ENCODE measurements around the gene MIER3.

MIER3 gene

DNA sequence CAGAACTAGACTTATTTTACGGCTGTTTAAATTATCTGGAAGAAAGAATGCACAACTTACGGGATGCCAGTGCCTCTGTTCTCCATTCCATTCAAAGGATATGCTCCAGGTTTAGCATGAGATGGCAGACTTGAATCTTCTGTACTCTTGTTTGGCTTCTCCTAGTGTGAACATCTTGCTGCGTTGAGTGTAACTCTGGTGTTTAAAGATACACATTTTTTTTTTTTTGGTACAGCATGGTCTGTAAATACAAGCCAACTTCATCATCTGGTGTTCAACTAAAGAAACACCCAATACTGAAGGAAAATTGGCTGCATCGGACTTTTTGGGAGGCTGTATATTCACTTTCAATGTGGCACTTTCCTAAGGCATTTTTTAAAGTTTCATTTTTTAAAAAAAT, 7.4 kb upstream of the MIER3 start:
- DNase-seq, result no peak

- DNase-seq, result no peak
Measured at GRCh38 chr5:56958595-56958994, 6.7 kb upstream of the MIER3 start.

DNA sequence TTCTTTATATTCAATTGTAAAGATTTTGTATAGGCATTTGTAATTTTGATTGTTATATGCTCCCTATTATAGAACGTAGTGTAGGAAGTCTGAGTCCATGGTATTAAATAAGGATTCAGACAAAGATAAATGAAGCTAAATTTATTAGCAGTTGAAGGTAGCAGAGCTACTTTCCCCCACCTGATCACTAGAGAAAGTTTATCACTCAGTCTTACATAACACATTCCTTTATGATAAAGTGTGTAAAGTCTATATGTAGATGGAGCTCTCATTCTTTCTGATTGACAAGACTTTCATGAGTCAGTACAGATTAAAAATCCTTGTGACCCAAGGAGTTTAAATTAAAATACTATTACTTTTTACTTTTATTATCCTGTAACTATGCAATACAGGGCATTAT, 2.3 kb upstream of the MIER3 start:
- no peak for DNase-seq

GRCh38 chr5:56951126-56951945, 587 bp downstream of the MIER3 start:
- no peak for DNase-seq

DNA sequence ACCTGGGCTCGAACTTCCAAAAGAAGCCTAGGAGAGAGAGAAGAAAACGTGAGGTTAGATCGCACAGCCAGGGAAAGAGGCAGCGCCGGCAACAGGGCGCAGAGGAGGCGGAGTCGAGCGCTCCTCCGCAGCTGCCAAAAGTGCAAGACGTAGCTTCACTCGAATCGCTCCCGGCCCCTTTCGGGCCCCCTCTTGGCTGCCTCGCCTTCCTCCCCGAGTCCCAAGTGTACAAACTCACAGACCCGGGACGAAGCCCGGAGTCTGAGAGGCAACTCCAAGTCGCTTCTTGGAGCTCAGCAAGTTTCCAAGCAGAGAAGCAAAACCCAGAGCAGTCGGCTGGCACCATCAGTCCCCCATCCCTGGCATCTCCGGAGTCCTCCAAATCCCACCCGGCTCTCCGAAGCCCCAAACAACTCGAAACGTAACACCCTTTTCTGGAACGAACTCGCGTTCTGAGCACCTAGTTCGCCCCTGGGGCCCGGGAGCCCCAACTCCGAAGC, 1.2 kb downstream of the MIER3 start:
- peak; percentile 28 for DNase-seq

DNA sequence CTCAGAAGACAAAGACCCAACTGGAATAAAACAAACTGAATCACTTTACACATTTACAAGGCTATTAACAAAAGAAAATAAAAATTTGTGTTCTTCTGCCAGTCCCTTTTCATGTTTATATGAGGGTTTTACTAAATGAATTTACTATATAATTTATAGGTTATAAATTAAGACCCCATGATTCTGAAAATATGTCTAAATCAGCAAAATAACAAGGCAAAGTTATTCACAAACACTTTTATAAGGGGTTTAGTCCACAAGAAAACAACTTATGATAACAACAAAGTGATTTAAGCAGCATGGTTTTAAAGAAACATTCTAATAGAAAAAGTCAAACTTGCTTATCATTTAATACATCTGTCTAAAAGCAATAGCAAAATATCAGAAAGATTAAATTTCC, 4.9 kb downstream of the MIER3 start:
- no peak for DNase-seq

DNA sequence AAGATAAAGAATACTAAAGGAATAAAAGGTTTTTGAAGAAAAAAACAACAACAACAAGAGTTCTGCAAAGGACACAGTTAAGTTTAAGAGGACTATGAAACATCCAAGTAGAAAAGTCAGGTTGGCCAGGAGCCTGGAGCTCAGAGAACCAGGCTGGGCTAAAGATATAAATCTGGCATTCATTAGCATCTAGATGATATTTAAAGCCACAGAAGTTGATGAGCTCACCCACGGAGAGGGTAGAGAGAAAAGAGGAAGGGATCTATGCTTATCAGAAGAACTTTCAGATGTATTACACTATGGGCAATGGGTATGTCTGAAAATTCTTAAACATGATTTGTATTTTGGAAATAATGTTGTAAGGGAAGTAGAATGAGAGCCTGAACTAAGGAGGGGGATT, 9.9 kb downstream of the MIER3 start:
- no peak for DNase-seq

- no peak for DNase-seq
Measured at GRCh38 chr5:56938858-56939257, 13.1 kb downstream of the MIER3 start.

DNA sequence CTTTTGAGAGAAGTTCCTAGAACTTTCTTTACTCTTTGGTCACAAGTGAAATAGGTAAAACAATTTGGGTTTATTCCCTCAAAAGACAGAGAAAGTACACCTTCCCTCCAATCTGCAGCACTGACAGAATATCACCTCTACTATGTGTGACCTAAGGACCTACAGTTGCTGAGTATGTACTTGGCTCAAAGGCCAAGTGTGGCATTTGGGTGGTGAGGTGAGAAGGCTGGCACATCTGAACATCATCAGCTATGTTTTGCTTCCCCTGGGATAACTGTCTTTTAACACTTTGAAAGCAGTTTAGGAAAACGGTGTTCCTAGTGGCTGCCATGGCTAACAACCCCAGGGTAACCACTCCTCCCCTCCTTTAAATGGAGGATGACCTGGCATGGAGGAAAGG, 17.6 kb downstream of the MIER3 start:
- no peak for DNase-seq

DNA sequence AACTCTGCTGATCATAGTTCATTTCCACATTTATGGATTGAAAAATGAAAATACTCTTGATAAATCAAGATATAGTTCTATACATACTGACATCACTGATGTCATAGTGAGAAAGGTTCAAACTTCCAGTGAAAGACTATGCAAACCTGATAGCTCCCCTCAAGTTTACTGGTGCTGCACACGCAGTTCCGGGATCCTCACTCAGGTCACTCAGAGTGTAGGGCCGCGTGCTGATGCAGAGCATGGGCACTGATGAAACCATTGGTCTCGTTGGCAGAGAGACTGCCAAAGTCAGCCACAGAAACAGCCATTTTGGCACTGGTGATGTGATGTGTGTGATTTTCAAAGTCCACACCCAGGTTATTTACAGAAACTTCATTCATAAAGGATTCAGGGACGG, 29.0 kb downstream of the MIER3 start:
- no peak for DNase-seq

- DNase-seq, result no peak
Measured at GRCh38 chr5:56919942-56920662, 31.8 kb downstream of the MIER3 start.

DNA sequence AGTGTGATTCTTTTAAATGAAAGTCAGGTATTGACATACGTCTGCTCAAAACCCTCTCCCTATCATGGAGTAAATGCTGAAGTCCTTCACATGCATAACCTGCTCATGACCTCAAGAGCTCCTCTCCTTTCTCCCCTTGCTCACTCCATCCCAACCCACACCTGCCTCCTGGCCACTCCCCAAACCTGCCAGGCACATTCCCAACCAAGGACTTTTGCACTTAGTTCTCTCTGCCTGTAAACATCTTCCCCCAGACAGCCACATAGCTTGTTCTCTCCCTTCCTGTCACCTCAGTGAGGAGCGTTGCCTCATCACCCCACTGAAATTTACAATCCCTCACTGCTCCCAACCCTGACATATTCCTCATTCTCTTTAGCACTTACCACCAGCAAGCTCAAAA, 33.9 kb downstream of the MIER3 start:
- DNase-seq, result no peak

DNA sequence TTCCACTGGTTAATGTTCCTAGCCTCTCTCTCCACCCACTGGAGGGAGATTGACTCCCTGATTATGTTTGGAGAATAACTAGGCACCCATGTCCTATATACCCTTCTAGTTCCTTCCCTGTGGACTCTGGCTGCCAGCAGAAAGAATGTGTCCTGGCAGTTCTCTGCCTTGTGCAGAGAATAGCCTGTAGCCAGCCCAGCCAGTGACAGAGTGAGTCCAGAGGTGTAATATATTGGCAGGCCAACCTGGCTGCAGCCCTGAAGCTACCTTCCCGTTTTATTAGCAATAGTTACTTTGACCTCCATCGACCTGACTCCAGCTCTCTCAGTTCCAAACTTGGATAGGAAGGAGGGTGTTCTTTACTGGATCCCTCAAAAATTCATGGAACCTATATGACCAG, 34.4 kb downstream of the MIER3 start:
- DNase-seq, result no peak

DNA sequence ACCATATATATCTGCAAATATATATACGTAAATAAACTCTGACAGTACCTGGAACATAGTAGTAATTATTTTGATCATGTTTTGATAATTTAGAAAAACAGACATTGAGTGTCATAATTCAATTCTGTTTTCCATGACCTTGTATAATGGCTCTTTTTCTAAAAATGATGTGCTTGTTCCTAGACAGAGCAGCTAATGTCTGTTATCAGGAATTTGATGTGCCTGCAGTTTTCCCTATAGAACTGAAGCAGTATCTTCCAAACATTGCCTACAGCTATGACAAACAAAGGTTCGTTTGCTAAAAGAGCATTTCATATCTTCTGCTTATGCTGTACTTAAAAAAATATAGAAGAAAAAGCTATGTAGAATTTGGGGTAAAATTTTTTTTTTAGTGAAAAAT, 37.2 kb downstream of the MIER3 start:
- no peak for DNase-seq

DNA sequence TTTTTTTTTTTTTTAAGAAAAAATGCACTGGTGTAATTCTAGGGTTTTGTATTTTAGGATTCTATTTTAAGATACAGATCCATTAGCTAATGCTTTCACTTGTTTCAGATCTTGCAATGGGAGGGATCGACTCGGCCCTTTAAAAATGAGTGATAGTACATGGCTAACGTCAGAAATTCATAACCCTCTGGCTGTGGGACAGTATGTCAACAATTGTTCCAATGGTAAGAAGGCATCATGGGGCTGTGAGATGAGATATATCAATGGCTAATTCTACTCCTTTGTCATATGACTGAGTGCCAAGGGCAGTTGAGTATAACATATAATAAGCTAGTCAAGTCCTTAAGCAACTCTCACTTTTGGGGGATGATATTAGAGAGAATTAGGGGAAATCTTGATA, 38.2 kb downstream of the MIER3 start:
- no peak for DNase-seq

DNA sequence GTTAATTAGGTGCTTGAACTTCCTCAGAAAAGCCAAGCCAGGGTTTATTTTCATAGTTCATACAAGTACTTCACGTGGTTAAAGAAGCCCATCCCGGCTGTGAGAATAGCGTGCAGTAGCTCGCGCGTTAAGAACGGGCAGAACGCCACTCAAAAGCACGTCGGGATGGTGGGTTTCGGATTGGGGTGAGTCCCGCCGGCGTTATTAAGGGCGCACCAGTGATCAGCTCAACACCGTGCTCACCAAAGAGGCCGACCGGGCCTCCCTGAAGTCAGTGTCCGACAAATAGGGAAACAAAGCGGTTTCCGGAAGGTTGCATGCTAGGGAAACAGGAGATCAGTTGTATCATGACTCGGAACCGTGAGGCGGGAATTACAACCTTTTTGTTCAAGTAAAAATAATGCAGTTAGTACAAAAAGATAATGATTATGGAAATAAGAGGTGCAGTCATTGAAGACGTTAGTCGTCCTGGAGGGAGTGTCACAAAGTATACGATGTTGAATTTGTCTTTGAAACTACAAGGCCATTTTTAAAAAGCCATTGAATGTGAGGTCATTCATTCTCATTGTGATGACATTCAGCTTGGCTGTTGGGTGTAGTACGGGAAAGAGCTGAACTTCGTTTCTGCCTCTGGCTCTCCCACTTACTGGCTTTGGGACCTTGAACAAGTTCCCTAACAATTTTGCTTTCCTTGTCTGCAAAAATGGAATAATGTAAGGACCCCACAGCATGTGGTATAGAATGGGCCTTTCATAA, 41.5 kb downstream of the MIER3 start:
- DNase-seq, result peak; percentile 40

DNA sequence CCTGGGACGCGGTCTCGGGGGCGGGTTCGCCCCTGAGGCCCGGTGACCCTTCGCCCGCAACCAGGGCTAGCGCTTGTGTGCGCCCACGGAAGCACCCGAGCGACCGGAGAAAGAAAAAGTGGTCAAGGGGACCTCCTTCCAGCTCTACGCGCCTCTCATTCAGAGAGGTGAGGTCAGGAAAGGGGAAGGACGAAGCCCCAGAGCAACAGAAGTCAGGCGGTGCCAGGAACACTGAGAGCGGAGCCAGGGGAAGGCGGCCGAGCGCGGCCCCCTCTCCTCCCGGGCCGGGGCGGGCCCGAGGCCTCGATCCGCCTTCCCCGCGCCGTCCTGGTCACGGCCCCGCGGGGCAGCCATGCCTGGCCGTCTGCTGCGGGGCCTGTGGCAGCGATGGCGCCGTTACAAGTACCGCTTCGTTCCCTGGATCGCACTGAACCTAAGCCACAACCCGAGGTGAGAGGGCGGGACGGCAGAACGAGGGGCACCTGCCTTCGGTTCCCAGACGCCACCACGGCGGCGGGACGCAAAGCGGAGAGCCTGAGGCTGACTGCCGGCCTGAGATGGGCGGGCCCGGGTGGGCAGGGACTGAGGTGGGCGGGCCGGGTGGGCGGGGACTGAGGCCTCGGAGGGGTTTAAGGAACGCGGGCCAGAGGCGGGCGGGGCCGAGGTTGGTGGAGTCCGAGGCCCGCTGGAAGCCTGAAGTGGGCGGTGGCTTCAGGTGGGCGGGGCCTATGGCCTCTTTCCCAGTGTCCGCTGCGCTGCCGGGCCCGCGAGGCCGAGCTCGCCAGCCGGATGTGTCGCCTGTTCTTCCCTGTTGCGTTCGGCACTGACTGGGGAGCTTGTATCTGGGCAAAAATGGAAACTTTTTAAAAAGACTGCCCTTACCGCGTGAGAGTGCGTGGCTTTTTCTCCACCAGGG, 42.4 kb downstream of the MIER3 start, which contains the start of gene SETD9:
Gene SETD9 (plus strand): TSS at position 303 of the 916 bp plus-strand sequence. CDS start 50 bp downstream, at position 353.
- DNase-seq, result peak; percentile 94

DNA sequence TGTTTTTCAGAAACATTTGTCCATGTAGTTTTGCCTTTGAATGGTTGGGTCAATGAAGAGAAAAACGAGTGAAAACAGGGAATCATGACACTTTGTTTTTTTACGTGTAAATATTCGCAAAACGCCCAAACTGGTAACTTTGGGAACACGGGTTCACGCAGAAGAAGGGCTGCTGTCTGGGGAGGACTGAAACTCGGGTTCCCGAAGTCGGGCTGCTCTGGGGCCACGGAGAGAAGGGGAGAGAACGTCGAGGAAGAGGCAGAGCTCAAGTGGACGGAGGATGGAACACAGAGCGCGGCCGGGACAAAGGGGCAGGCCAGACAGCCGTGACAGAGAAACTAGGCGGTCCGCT, 43.0 kb downstream of the MIER3 start:
- no peak for DNase-seq

GRCh38 chr5:56900858-56901578, 50.9 kb downstream of the MIER3 start:
- no peak for DNase-seq

- no peak for DNase-seq
Measured at GRCh38 chr5:56900395-56900794, 51.5 kb downstream of the MIER3 start.

GRCh38 chr5:56898213-56898612, 53.7 kb downstream of the MIER3 start:
- no peak for DNase-seq

DNA sequence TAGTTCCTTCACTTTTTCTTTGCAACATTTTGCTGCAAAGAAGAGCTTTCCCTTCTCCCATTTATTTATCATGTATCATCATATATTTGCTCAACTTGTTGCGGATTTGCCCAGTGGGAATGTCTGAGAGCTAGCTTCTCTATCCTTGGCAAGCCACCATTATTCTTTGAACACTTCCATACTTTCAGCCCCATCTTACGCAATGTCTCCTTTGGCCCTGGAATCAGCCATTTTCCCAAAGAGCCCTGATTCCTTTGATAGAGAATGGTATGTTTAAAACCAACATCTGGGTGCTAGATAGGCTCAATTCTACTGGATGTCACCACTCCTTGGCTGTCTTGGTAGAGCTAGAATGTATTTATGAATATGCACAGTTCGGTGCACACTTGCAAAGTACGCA, 55.2 kb downstream of the MIER3 start:
- no peak for DNase-seq

Measured in stimulated activated naive CD4-positive, alpha-beta T cell treated with Interleukin-2 at 50 U/mL for 16 hours (primary cell).